Stimulated activated CD8-positive, alpha-beta memory T cell treated with anti-CD3 and anti-CD28 coated beads, Interleukin-15, amount 100 ng/mL, for 48 hours (primary cell): ENCODE data around the gene MUC4.
"Not testable (repeated sequence)": the region's sequence is repeated elsewhere in the genome, so short reads cannot be mapped to it uniquely, and the experiment has no call there.

Experiments used
- DNase-seq, 2 donors: peaks; one replicate each; pipeline ENCODE4 v3.0.0-alpha.2; 2020; ENCODE audit warnings: low read depth in 2 of 2

Gene MUC4

DNA sequence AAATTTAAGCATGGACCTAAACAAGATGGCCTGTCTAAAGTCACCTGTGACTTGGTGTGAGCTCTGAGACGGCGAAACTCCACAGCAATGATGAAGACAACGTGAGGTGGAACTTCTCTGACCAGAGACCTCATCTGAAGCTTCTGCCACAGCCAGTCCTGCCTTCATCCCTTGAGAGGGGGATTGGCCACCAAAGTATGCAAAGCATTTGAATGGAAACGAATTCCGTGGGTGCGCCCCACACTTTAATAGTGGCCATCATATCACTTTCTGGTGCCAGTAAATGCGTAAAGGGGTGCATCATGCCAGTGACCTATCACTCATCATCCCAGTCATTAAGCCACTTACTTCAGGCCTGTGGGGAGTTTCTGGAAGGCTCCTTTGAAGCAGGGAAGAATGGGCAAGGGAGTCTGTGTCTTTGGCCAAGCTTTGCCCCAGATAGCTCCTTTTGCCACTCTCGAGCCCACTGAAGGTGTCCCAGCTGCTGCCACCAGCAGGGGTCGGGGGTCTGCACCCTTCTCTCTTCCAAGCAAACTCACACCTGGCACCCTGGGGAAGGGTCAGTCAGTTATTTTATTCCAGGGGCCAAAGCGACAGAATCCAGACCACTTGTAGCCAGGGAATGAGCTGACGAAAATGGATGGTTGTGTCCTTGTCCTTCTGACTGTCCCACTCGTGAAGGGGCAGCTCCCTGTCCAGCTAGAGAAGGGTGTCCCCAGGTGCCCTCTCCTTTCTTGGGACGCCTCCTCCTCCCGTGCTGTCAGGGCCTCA, 73.3 kb downstream of the MUC4 start:
- DNase-seq, result no peak

DNA sequence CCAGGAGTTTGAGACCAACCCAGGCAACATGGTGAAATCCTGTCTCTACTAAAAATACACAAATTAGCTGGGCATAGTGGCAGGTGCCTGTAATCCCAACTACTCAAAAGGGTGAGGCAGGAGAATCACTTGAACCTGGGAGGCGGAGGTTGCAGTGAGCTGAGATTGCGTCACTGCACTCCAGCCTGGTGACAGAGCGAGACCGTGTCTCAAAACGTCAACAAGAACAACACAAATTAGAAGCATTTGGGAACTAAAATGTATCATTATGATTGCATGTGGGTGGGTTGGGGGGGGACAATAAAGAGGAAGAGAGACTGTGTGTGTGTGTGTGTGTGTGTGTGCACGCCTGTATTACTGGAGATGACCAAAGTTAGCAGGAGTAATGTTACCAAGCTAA, 73.9 kb downstream of the MUC4 start:
- DNase-seq, result not testable (repeated sequence)

- DNase-seq, result no peak
These were observed 74.8 kb downstream of the MUC4 start for GRCh38 chr3:195736866-195737490.

DNA sequence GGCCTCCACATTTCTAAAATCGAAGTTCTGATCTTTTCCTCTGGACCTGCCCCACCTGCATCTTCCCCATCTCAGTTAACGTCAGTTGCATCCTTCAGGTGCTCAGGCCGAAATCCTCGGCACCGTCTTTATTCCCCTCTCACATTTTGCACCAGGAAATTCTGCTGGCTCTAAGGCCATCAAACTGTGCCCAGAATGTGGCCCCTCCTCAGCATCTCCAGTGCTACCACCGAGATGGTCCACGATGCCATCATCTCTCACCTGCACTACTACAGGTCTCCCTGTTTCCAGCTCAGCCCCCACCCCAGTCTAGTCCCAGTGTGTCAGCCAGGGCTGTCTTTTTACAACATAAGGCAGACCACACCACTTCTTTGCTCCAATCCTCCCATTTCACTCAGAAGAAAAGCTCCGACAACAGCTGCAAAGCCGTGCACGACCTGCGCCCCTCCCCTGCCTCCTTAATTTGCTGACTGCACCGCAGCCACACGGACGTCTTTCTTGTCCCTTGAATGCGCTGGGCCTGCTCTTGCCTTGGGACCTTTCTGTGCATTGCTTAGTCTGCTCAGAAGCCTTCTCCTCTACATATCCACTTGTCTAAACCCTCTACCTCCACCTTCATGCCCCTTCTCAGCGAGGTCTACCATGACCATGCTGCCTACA, 76.6 kb downstream of the MUC4 start:
- no peak for DNase-seq

DNA sequence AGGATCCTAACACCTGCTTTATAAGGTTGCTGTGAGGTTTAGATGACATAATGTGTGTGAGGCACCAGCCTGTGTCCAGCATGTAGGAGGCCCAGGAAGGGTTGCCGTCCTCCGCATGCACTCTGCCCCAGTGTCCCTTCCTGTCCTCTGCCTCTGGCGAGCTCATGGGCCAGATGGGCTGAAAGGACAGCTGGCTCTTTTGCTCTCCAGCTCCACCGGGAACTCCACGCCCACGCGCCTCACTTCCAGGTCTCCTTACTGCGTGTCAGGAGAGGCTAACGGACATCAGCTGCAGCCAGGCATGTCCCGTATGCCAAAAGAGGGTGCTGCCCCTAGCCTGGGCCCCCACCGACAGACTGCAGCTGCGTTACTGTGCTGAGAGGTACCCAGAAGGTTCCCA, 78.8 kb downstream of the MUC4 start:
- DNase-seq, result no peak

- no peak for DNase-seq
These were observed 80.3 kb downstream of the MUC4 start for GRCh38 chr3:195731356-195731905.

DNA sequence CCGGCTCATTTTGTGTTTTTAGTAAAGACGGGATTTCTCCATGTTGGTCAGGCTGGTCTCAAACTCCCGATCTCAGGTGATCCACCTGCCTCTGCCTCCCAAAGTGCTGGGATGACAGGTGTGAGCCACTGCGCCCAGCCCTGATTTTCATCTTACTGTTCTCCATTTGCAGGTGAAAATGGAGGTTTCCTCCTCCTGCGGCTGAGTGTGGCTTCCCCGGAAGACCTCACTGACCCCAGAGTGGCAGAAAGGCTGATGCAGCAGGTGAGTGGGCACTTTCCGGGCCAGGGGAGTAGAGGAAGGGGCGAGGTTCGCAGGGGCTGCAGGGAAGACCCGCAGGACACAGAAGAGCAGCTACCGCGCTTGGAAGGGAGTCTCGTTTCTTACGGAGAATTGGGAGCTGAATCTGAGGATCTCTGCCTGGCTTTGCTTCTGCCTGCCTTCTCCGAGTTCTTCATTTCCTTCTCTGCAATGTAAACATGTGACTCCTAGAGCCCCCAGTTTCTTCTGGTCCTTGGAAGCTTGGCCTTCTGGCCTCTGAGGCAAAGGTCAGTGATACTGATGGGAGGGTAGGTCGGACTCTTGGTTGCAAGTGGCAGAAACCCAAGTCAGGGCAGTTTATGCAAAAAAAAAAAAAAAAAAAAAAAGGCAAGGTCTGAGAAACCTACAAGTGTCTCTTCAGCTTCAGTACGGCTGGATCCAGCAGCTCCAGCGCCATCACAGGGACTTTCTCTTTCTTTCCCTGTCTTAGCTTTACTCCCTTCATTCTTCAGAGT, 82.1 kb downstream of the MUC4 start:
- DNase-seq, result no peak

DNA sequence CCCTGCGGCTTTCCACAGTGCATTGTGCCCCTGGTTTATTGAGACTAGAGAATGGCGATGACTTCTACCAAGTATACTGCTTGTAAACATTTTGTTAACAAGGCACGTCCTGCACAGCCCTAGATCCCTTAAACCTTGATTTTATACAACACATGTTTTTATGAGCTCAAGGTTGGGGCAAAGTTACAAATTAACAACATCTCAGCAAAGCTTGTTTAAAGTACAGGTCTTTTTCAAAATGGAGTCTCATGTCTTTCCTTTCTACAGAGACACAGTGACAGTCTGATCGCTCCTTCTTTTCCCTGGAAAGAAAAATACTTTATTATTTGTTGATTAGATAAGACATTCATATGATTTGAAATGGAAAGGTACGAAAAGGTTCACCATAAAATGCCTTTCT, 82.9 kb downstream of the MUC4 start:
- DNase-seq, result not testable (repeated sequence)

DNA sequence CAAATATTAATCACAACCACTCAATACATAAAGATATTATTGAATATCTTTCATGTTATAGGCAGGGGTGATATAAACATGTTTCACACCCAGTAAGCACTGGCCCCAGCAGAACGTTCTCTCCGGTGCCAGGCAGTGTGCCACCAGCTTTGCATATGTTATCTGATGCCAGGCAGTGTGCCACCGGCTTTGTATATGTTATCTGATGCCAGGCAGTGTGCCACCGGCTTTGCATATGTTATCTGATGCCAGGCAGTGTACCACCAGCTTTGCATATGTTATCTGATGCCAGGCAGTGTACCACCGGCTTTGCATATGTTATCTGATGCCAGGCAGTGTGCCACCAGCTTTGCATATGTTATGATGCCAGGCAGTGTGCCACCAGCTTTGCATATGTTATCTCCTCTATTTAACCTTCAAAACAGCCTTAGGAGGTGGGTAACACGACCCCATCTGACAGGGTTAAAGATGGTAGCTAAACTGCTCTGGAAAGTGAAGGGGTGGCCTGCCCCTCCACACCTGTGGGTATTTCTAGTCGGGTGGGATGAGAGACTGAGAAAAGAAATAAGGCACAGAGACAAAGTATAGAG, 84.0 kb downstream of the MUC4 start:
- no peak for DNase-seq

GRCh38 chr3:195725916-195726740, 85.6 kb downstream of the MUC4 start:
- not testable (repeated sequence) for DNase-seq

GRCh38 chr3:195724363-195724762, 87.4 kb downstream of the MUC4 start:
- not testable (repeated sequence) for DNase-seq

- DNase-seq, result not testable (repeated sequence)
These were observed 88.8 kb downstream of the MUC4 start for GRCh38 chr3:195722996-195723345.

GRCh38 chr3:195722139-195722995, 89.4 kb downstream of the MUC4 start:
- DNase-seq, result not testable (repeated sequence)

GRCh38 chr3:195720831-195721506, 90.8 kb downstream of the MUC4 start, which contains the start of gene MUC20:
MUC20 (plus strand) TSS chr3:195720978; CDS start chr3:195721008, 30 bp downstream.
- not testable (repeated sequence) for DNase-seq

DNA sequence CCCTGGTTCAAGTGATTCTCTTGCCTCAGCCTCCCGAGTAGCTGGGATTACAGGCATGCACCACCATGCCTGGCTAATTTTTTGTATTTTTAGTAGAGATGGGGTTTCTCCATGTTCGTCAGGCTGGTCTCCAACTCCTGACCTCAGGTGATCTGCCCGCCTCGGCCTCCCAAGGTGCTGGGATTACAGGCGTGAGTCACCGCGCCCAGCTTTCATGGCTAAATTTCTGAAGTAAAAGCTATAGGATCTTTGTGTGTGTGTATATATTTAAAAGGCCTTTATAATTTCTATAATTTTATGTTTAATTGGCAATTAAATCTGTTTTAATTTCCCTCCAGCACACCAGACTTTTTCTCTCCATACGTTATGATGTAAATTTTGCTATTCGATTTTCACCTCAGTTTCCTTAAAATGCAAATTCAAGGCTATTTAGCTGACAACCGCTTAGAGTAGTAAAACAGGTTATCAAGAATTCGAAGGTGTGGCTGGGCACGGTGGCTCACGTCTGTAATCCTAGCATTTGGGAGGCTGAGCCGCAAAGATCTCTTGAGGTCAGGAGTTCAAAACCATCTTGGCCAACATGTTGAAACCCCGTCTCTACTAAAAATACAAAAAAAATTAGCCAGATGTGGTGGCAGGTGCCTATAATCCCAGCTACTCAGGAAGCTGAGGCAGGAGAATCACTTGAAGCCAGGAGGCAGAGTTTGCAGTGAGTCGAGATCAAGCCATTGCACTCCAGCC, 92.0 kb downstream of the MUC4 start:
- DNase-seq, result not testable (repeated sequence)

- no peak for DNase-seq
These were observed 93.2 kb downstream of the MUC4 start for GRCh38 chr3:195718477-195718984.

DNA sequence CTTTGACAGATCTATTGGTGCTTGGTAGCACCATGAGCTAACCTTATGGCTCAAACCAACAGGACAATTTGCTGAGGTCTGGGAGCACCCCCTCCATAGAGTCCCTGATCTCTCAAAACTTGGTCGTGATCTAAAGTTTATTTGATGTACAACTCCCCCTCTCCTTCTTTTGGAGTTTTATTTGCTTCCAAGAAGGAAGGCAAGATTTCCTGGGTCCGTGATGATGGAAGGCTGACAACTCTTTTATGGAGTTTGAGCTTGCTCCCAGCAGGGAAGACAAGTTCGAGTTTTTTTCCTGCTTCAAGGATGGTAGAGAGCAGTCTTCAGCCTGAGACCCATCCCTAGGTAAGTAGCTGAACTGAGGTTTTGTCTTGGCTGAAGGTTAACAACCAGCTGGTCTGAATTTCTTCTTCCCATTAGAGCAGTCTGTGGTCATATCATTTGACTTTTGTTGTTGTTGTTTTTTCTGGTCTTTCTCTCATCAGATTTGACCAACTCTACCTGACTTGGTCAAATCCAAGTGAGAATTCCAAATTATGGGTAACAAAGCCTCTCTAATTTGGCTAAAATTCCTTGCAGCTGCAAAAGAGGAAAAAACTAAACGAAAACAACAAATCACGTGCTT, 93.8 kb downstream of the MUC4 start:
- DNase-seq, result no peak

- no peak for DNase-seq
These were observed 94.3 kb downstream of the MUC4 start for GRCh38 chr3:195717416-195717815.
